ENCODE results near the gene LRP10. TPM values are rescaled to one million over a fixed set of nuclear protein-coding genes. Genes with fewer than 3 reads are reported as not detected.

LRP10 gene
- total RNA-seq, 1 experiment from 2014 or later = 29.6 TPM

GRCh38 chr14:22848351-22849164 lies 23.0 kb upstream of the LRP10 start:
- Mint-ChIP-seq H3K27ac (ENCODE audit: unreplicated experiment) (no peak overlapping the region), H3K27me3 (ENCODE audit: insufficient read depth, unreplicated experiment) (no peaks in the 10 kb centered on the region), H3K4me3 (ENCODE audit: unreplicated experiment) (no peak overlapping the region), H3K9me3 (ENCODE audit: unreplicated experiment) (no peaks in the 10 kb centered on the region), H3K4me1 (ENCODE audit: low read depth, unreplicated experiment) (peaks cover 7% of the 10 kb centered on the region), H3K36me3 (ENCODE audit: insufficient read depth, unreplicated experiment) (peaks cover 27% of the 10 kb centered on the region)
- ChIA-PET CTCF (interaction anchor here (0.6 to 1.0 kb wide), 2 partner anchors 29 to 107 kb away, joined by 3 to 5 read pairs; no protein-coding TSS in a partner anchor), POLR2A (interaction anchor here (0.5 kb wide), 1 partner anchor 42 kb away, joined by 4 read pairs; no protein-coding TSS in a partner anchor)
- peaks cover 19% of the 10 kb centered on the region for H3K4me1 ChIP-seq
- no peak overlapping the region for H3K4me3 ChIP-seq (ENCODE audit: low read depth, low read length)
- DNase-seq = no peak
- peaks cover 5% of the 10 kb centered on the region; the same call in 1 of the 2 replicates for H3K36me3 ChIP-seq (ENCODE audit: control insufficient read depth, insufficient read depth, low read length)
- H3K9me3 ChIP-seq = no peaks in the 10 kb centered on the region
- BruUV-seq (replicated peaks) = no TSS peak
- intact Hi-C loops (cut with micrococcal nuclease; ENCODE audit: unreplicated experiment) = no loop called here
- TF ChIP-seq, protein P1, sequence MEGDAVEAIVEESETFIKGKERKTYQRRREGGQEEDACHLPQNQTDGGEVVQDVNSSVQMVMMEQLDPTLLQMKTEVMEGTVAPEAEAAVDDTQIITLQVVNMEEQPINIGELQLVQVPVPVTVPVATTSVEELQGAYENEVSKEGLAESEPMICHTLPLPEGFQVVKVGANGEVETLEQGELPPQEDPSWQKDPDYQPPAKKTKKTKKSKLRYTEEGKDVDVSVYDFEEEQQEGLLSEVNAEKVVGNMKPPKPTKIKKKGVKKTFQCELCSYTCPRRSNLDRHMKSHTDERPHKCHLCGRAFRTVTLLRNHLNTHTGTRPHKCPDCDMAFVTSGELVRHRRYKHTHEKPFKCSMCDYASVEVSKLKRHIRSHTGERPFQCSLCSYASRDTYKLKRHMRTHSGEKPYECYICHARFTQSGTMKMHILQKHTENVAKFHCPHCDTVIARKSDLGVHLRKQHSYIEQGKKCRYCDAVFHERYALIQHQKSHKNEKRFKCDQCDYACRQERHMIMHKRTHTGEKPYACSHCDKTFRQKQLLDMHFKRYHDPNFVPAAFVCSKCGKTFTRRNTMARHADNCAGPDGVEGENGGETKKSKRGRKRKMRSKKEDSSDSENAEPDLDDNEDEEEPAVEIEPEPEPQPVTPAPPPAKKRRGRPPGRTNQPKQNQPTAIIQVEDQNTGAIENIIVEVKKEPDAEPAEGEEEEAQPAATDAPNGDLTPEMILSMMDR (IDR thresholded peaks at IDR 0.05; ENCODE audit: insufficient read depth in 1 of 2, low read depth in 1 of 2, low read length in 1 of 2, severe bottlenecking in 1 of 2, unreplicated experiment in 1 of 2) = no peak
- no peaks in the 10 kb centered on the region for H3K27me3 ChIP-seq (replicated peaks; ENCODE audit: control insufficient read depth, insufficient read depth, low read length)

- Mint-ChIP-seq H3K27ac (ENCODE audit: unreplicated experiment) (no peak overlapping the region), H3K4me3 (ENCODE audit: unreplicated experiment) (no peak overlapping the region)
- POLR2A ChIA-PET = interaction anchor here (0.5 kb wide), 1 partner anchor 1468 kb away, joined by 6 read pairs; no protein-coding TSS in a partner anchor
These were observed 22.2 kb upstream of the LRP10 start for GRCh38 chr14:22849212-22849819.

More at GRCh38 chr14:22849212-22849819, 22.2 kb upstream of the LRP10 start:
- Mint-ChIP-seq H3K9me3 (ENCODE audit: unreplicated experiment) (no peaks in the 10 kb centered on the region), H3K36me3 (ENCODE audit: insufficient read depth, unreplicated experiment) (peaks cover 20% of the 10 kb centered on the region), H3K4me1 (ENCODE audit: low read depth, unreplicated experiment) (peaks cover 7% of the 10 kb centered on the region), H3K27me3 (ENCODE audit: insufficient read depth, unreplicated experiment) (no peaks in the 10 kb centered on the region)
- CTCF ChIA-PET = interaction anchor here (0.6 kb wide), 1 partner anchor 106 kb away, joined by 5 read pairs; no protein-coding TSS in a partner anchor
- TF ChIP-seq, protein P1 (IDR thresholded peaks at IDR 0.05; ENCODE audit: insufficient read depth in 1 of 2, low read depth in 1 of 2, low read length in 1 of 2, severe bottlenecking in 1 of 2, unreplicated experiment in 1 of 2) = no peak
- Histone ChIP-seq H3K36me3 (ENCODE audit: control insufficient read depth, insufficient read depth, low read length) (peaks cover 5% of the 10 kb centered on the region; the same call in 1 of the 2 replicates), H3K27me3 (replicated peaks; ENCODE audit: control insufficient read depth, insufficient read depth, low read length) (no peaks in the 10 kb centered on the region), H3K4me3 (ENCODE audit: low read depth, low read length) (no peak overlapping the region), H3K9me3 (no peaks in the 10 kb centered on the region), H3K4me1 (peaks cover 20% of the 10 kb centered on the region)
- no TSS peak for BruUV-seq (replicated peaks)
- intact Hi-C loops (cut with micrococcal nuclease; ENCODE audit: unreplicated experiment) = no loop called here
- no peak for DNase-seq
